DMS 273 (cell line): ENCODE measurements around the gene ANK2.
A peak's percentile ranks its signal among the peaks of the same experiment; 100 is the strongest.

Source experiments
- DNase-seq: peaks from one replicate; lab custom pipeline; 2025; ENCODE audit not compliant: unreplicated experiment; lab: John Stamatoyannopoulos, UW

ANK2 gene

DNA sequence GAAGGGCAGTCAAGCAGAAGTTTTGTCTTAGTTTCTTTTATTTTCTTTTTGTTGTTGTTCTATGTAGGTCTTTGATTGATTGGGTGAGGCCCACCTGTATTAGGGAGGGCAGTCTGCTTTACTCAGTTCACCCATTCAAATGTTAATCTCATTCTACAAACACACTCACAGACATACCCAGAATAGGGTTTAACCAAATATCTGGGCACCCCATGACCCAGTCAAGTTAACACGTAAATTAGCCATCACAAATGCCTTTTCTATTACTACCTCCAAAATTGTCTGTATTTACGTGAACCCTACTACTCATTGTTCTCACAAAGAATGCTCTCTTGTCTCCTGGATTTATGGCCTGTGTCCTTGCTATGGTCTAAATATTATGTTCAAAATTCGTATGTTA, 339.7 kb downstream of the ANK2 start:
- no peak for DNase-seq

DNA sequence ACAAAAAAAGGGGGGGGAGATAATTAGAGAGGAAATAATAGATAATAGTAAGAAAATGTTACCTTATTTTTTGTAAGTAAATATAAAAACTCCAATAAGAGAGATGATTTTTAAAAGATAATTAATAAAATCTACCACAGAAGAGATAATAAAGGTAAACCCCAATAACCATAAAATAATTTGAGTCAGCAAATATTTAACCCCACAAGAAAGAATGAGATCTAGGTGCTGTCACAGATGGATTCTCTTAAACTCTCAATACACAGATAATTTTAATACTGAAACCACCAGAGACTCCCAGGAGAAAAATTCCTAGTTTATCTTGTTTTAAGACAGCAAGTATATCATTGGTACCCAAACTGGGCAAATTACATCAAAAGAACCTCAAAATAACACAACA, 341.4 kb downstream of the ANK2 start:
- no peak for DNase-seq

DNA sequence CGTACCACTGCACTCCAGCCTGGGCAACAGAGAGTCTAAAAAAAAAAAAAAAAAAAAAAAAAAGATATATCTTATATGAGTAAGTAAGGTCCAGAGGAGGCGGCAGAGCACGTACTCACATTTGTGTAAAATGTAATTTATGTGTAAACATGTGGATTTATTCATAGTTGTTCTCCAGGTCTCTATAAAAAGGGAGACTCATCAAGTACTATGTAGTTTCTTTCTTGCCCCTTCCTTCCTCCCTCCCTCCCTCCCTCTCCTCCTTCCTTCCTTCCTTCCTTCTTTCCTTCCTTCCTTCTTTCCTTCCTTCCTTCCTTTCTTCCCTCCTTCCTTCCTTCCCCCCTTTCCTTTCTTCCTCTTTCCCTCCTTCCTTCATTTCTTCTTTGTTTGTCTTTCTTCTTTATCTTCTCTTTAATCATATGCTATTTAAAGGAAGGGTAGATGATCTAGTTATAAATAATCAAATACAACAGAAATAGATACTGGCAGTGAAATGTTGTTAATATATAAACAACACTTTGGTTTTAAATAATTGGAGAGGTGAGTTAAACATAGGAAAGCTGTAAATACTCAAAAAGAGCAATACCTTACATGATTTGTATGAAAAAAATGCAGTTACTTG, 344.8 kb downstream of the ANK2 start:
- no peak for DNase-seq

DNA sequence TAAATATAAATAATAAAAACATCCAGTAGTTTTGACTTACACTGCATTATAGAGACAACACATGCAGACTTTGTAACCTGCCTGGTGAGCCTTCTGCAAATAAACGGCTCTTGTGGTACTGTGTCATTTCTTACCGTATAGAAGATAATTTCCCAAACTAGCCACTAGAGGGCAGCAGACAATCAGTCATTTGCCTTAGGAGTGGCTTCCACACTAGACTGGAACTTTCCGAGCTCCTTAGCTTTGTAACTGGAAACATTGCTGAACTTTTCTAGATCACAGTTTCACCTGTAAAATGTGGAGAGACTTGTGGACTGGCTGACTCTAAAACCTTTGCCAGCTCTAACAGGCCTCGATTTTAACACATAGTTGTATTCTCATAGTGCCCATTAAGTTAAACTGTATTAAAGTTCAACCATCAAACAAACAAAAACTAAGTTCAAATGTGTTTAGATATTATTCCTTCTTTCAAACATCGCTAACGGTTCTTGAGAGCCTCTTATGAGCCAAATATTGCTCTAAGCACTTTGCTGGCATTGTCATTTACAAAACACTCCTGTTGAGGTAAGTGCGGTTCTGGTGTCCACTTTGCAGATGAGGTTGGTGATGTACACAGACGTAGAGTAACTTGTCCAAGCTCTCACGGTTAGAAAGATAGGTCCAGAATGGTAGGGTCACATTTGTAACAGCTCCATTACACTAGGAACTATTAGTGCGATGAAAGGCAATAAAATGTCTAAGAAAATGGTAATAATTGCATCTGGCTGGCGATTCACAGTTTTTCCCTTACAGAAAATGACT, 345.5 kb downstream of the ANK2 start:
- DNase-seq: peak; percentile 86

DNA sequence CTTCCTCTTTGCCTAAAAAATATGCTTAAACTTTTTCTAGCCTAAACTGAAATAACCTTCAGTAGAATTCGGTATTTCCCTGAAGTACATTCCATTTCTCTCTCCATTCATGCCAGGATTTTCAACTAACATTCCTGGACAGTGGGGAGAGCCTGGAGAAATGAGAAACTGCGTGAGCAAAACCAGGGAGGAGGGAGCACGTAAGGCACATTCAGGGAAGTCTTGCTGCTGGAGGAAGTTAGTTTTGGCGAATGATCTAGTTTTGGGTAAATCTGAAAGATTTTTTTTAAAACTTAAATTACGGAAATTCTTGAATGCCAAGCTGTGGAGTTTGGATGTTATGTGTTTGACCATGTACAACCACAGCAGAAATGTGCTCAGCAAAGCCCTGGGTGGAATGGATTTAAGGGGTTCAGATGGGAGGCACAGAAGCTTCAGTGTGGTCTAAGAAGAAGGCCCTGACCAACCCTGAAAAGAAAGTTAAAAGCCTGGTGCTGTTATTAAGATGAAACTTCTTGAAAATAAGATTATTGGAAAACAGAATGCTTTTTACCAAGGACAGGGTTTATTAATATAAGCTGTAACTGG, 347.8 kb downstream of the ANK2 start:
- DNase-seq: no peak

DNA sequence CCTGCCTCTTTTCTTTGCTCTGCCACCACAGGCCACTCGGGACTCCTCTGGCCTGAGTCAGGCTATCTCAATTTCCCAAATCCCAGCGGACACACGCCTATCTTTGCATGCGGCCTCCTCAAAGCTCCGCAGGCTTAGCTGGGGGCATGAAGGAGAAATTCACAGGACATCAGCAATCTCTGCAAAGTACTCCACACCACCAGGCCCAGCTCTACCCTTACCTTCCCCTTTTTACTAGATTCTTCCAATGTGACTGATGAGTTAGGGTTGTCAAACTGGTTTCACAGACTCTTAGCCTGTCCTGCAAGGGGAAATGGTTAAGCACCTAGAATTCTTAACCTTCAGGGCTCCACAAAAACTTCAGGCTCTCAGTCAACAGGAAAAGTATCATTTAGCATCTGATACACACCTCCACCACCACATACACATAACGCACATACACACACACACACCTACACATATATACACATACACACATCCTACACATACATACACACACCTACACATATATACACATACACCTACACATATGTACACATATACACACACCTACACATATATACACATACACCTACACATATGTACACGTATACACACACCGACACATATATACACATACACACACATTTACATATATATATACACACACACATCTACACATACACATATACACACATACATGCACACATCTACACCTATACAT, 349.1 kb downstream of the ANK2 start:
- DNase-seq: no peak

DNA sequence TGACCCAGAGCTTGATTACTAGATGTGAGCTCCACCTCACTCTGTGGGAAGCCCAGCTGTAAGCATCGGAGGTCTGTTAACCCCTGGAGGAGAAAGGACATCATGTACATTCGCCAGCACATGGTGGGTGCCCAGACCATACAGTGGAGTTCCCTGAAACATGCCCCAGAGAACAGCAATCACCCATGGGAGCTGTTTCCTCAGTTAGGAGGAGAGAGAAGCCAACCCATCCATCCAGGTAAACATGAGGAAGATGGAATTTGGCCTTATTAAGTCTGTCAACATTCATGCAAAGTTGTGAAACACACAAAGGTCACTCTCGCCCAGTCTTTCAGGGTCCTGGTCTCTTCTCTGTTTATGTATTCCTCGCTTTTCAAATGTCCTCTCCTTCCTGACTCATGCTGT, 354.7 kb downstream of the ANK2 start:
- no peak for DNase-seq

DNA sequence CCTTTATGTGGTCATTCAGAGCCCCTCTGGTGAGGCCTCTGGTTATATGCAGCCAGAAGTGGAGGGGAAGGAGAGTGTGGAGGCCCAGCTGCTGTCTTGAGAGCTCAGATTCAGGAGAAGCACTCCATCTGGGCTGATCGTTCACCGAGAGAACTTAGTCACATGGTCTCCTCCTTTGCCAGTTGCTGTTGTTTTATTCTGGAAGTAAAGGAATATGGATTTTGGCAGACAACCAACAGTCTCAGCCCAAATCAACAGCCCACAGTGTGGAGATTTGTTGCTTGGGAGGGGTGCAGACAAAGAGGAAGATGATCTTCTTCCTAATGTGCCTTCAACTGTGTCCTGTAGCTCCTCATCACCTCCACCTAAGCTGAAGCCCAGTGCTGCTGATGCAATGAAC, 355.4 kb downstream of the ANK2 start:
- DNase-seq: peak; percentile 48

DNA sequence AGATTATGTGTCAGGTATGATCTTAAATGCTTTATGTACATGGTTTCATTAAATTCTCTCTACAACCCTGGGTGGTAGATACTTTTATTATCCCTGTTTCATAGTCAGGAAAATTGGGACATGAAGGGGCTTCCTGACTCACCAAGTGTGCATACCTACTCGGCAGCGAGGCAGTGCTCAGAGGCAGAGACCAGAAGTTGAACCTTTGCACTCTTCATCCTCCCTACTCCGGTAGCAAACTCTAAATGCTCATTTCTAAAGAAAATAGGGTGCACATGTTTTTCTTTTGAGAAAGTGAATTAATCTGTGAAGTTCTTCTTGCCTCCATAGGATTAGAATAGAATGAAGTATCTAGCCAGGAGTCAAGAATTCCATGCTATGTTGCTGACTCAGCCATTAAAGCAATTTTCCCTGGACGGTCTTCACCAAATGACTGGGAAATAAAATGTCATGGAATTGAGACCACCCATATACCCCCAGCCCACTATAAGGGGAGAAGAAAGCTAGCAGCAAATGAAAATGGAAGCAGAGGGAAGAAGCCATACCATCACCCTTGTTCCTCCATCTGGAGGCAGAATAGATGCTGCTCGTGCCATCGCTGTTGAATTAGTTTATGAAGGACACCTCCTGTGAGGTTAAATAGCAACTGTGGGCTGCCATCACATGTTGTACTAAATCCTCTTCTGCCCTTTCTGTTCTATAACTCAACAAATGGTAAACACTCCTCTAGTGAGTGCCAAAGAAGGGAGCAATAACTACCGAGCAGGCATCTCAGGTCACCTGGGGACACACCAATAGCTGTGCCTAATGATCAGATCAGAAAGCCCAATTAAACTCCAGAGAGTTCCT, 356.6 kb downstream of the ANK2 start:
- no peak for DNase-seq

DNA sequence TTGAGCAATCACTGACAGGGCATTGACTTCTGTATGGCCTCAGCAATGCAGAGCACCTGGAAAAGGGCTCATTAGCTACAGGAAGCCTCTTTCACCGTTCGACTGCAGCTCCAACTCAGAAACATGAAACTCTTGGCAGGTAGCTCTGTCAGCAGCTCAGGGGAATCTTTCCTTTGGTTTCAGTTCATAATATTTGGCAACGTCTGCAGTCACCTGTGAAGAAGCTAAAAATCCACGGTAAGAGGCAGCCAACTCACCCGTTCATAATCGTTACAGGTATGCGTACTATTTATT, 357.2 kb downstream of the ANK2 start:
- DNase-seq: no peak

DNA sequence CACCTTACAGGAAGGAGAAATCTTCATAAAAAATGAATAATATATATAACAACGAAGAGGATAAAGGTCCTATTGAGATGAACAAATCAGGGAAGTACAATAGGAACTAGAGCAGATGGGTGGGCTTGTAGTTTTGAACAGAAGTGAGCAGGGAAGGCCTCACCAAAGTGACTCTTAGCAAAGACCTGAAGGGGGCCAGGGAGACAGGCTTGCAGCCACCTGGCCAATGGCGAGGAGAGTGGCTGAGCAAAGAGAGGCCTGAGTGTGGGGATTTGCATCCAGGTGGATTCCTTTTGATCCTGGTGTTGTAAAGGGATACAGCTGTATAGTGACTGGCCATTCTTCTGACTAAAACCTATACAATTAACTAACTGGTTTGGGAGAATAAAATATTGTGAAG, 358.0 kb downstream of the ANK2 start:
- DNase-seq: peak; percentile 11

DNA sequence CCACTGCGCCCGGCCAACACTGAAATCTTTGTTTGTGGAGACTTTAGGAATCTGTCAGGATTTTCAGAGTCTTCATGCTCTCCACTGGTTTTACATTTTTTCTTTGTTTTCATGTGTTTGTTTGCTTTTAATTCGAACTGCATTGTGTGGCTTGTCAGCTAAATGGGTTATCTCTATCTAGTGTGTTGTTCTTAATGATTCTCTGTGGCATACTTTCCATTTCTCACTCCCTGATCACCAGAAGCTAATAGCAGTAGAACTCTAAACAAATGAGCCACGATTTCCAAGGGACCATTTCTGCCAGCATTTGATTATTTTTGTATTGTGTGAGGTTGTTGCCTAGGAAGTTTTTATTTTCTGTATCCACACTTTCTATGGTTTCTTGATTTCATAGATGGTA, 359.7 kb downstream of the ANK2 start:
- no peak for DNase-seq

DNA sequence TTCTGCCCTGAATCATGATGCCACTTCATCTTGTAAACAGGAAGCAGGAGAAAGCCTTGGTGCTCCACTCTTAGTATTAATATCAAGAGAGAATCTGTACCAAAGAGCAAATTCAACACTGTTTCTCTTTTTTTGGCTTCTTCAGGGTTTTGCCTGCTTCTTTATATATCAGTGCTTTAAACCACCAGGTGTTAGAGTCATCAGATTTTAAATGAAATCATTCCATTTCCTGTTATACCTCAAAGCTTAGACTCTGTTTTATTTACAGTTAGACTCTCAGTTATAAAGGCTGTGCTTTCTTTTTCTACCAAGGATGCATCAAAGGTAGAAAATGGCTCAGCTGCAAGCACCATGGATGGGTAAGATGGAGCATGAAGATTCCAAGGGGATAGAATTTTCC, 361.2 kb downstream of the ANK2 start:
- no peak for DNase-seq

DNA sequence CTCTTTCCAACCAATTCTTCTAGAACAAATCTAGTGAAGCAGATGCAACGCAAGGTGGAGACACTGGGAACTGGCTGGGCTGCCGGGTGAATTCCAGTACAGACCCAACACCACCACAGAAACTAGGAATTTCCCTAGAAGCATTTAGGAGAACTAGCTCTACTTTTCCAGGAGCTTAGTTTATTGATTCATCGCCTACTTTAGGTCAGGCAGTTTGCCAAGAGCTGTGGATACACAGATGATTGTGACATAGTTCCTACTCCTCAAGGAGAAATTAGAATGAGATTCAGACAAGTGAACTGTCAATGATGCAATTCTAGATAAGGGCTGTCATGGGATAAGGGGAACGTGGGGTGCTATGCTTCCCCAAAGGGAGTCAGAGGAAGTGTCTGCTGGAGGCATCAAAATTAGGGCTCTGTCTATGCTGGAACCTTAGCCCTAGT, 362.1 kb downstream of the ANK2 start:
- DNase-seq: peak; percentile 19

DNA sequence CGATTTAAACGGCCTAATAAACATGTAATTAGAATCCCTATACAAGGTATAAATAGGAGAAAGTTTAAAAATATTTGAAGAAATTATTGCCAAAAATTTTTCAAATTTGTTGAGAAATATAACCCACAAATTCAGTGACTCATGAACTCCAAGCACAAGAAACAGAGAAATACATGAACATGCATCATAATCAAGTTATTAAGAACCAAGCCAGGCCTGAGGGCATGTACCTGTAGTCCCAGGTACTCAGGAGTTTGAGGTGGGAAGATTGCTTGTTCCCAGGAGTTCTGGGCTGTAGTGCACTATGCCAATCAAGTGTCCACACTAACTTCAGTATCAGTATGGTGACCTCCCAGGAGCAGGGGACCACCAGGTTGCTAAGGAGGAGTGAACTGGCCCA, 370.2 kb downstream of the ANK2 start:
- no peak for DNase-seq

DNA sequence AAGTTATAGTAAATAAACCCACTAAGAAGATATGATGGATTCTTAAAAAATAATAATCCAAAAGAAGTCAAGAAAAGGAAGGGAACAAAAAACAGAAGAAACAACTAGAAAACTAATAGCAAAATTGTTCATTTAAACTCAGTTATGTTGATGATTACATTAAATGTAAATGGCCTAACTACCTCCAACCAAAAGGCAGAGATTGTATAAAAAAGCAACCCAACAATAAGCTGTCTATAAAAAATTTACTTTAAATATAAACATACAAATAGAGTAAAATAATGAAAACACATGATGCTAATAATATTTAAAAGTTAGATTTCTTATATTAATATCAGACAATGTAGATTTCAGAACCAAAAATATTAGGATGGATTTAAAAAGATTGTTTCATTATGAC, 371.5 kb downstream of the ANK2 start:
- DNase-seq: no peak

DNA sequence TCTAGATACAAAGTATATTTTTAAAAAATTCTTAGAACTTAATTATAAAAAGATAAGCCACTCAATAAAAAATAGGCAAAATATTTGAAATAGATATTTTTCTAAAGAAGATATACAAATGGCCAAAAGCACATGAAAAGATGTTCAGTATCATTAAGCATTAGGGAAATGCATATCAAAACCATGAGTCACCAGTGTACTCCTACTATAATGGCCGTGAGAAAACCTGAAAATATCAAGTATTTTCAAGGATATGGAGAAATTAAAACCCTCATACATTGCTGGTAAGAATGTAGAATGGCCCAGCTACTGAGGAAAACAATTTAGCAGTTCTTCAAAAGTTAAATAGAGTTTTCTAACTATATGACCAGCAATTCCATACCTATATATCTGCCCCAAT, 374.2 kb downstream of the ANK2 start:
- no peak for DNase-seq

DNA sequence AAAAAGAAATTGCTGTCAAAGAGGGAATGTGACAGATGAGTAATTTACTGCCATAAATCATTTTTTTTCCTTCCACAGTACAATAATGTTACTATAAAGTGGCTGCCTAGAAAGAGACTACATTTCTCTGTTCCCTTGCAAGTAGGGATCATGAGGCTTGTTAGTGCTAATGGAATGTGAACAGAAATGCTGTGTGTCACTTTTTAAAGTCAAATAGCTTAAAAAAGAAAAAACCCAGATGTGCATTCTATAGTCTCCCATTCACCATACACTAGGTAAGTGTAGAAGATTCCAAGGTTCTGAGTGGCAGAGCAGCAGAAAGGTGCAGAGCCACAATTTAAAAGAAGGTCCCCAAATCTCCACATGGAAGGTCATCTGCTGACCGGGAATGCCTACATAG, 383.7 kb downstream of the ANK2 start:
- no peak for DNase-seq
